ENCODE data around the gene HSD11B1L.
A peak's percentile ranks its signal among the peaks of the same experiment; 100 is the strongest.

Gene HSD11B1L

GRCh38 chr19:5667751-5668271, 13.0 kb upstream of the HSD11B1L start:
- no peak for DNase-seq

- DNase-seq = no peak
These were observed 11.6 kb upstream of the HSD11B1L start for GRCh38 chr19:5669212-5669611.

GRCh38 chr19:5671600-5671999, 9.2 kb upstream of the HSD11B1L start:
- DNase-seq = no peak

- no peak for DNase-seq
These were observed 7.9 kb upstream of the HSD11B1L start for GRCh38 chr19:5672708-5673459.

GRCh38 chr19:5673752-5674151, 7.1 kb upstream of the HSD11B1L start:
- DNase-seq = no peak

GRCh38 chr19:5674714-5675113, 6.1 kb upstream of the HSD11B1L start:
- no peak for DNase-seq

GRCh38 chr19:5676105-5676771, 4.6 kb upstream of the HSD11B1L start:
- no peak for DNase-seq

GRCh38 chr19:5676772-5677105, 4.1 kb upstream of the HSD11B1L start:
- DNase-seq = no peak

GRCh38 chr19:5677136-5677535, 3.7 kb upstream of the HSD11B1L start:
- DNase-seq = no peak

- no peak for DNase-seq
These were observed 3.2 kb upstream of the HSD11B1L start for GRCh38 chr19:5677580-5677979.

- no peak for DNase-seq
These were observed 2.6 kb upstream of the HSD11B1L start for GRCh38 chr19:5678071-5678718.

GRCh38 chr19:5679289-5680083, 1.3 kb upstream of the HSD11B1L start:
- DNase-seq = peak in 2 of 4 experiments; percentile 13 to 31

- peak; percentile 17 to 58 (median 34) for DNase-seq
These were observed 767 bp upstream of the HSD11B1L start for GRCh38 chr19:5680084-5680436.

- DNase-seq = no peak
These were observed 722 bp downstream of the HSD11B1L start for GRCh38 chr19:5681391-5682106.

GRCh38 chr19:5682107-5682482, 1.3 kb downstream of the HSD11B1L start:
- DNase-seq = no peak

- DNase-seq = no peak
These were observed 2.5 kb downstream of the HSD11B1L start for GRCh38 chr19:5683177-5683886.

- no peak for DNase-seq
These were observed 4.0 kb downstream of the HSD11B1L start for GRCh38 chr19:5684694-5685430.

- DNase-seq = no peak
These were observed 5.5 kb downstream of the HSD11B1L start for GRCh38 chr19:5686326-5686646.

- DNase-seq = peak; percentile 98 to 100 (median 100)
These were observed 6.0 kb downstream of the HSD11B1L start for GRCh38 chr19:5686647-5687359.

Measured in suppressor macrophage (primary cell).